ENCODE data around the gene TMEM248. TPM values are rescaled to one million over a fixed set of nuclear protein-coding genes. Genes with fewer than 3 reads are reported as not detected.
"Not testable (repeated sequence)": the region's sequence is repeated elsewhere in the genome, so short reads cannot be mapped to it uniquely, and the experiment has no call there.

The TMEM248 gene
- total and polyA plus RNA-seq, 12 donors = 16.6 to 161 (median 108) TPM

DNA sequence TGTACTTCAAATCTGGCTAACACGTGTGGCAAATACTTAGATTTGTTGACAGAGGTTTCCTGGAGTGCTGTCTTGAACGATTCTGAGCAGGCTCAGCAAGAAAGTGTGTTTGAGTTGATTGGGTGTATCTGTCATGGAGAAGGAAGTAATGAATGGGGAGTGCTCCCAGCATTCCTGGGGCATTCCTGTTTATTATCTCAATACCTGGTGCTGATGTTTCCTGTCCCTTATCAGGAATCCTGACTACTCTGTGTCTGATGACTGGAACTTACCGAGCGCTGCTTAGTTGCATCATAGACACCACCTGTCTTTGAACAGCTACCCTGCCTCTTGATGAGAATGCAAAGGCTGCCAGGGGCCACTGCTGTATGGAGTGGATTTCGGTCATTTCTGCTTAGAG, 41.0 kb upstream of the TMEM248 start:
- H3K4me3 ChIP-seq = no peak overlapping the region
- WGBS, 4 donors = 61 to 77% (median 73%) methylated on average over 5 of the region's 5 CpGs

DNA sequence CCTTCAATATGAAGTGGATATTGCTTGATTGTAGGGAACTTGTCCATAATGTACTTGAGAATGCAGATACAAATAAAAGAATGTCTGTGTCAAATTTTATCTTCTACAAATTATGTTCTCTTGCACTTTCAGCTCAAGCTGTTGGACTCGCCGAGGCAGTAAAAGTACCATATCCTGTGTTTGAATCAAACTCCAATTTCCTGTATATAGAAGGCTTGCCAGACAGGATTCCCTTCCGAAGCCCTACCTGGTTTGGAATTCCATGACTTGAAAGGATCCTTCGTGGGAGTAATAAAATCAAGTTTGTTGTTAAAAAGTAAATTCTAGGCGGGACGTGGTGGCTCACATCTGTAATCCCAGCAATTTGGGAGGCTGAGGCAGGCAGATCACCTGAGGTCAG, 40.4 kb upstream of the TMEM248 start:
- H3K27me3 ChIP-seq; H3K4me3 ChIP-seq; H3K27ac ChIP-seq; H3K9me3 ChIP-seq (replicated peaks in 1 of 3); intact Hi-C loops (cut with DNase I); H3K36me3 ChIP-seq (replicated peaks in 1 of 2); H3K4me1 ChIP-seq (replicated peaks in 1 of 2); DNase-seq: not testable (repeated sequence)
- 92 to 96% (median 93%) methylated on average over 6 of the region's 6 CpGs for WGBS, 4 donors

More for the DNA sequence above, 41.0 kb upstream of the TMEM248 start:
- Histone ChIP-seq H3K27me3 (no peaks in the 10 kb centered on the region), H3K4me1 (replicated peaks in 1 of 2) (no peaks in the 10 kb centered on the region), H3K36me3 (replicated peaks in 1 of 2) (no peaks in the 10 kb centered on the region), H3K9me3 (replicated peaks in 1 of 3) (no peaks in the 10 kb centered on the region), H3K27ac (no peak overlapping the region)
- no peak for TF ChIP-seq POLR2A (IDR thresholded peaks at IDR 0.05)
- TF ChIP-seq, protein P1, sequence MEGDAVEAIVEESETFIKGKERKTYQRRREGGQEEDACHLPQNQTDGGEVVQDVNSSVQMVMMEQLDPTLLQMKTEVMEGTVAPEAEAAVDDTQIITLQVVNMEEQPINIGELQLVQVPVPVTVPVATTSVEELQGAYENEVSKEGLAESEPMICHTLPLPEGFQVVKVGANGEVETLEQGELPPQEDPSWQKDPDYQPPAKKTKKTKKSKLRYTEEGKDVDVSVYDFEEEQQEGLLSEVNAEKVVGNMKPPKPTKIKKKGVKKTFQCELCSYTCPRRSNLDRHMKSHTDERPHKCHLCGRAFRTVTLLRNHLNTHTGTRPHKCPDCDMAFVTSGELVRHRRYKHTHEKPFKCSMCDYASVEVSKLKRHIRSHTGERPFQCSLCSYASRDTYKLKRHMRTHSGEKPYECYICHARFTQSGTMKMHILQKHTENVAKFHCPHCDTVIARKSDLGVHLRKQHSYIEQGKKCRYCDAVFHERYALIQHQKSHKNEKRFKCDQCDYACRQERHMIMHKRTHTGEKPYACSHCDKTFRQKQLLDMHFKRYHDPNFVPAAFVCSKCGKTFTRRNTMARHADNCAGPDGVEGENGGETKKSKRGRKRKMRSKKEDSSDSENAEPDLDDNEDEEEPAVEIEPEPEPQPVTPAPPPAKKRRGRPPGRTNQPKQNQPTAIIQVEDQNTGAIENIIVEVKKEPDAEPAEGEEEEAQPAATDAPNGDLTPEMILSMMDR (IDR thresholded peaks at IDR 0.05) = no peak
- intact Hi-C loops (cut with DNase I) = no loop called here
- no peak for DNase-seq

DNA sequence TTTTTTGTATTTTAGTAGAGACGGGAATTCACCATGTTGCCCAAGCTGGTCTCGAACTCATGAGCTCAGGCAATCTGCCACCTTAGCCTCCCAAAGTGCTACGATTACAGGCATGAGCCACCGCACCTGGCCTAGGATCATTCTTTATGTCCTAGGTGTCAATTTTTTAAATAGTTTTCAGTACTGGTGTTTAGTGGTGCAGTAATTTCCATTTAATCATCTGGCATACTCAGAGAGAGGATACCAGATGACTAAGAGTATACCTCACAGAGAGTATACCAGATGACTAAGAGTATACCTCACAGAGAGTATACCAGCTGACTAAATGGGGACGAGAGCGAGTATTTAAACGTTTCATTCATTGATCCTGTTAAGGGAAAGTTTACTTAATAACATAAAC, 37.3 kb upstream of the TMEM248 start:
- Histone ChIP-seq H3K27me3 (no peaks in the 10 kb centered on the region), H3K9me3 (replicated peaks in 1 of 3) (no peaks in the 10 kb centered on the region), H3K27ac (no peak overlapping the region), H3K4me3 (no peak overlapping the region), H3K4me1 (replicated peaks in 1 of 2) (no peaks in the 10 kb centered on the region), H3K36me3 (replicated peaks in 1 of 2) (no peaks in the 10 kb centered on the region)
- no peak for DNase-seq
- intact Hi-C loops (cut with DNase I) = no loop called here
- 90 to 95% (median 93%) methylated on average over 7 of the region's 7 CpGs for WGBS, 4 donors
- TF ChIP-seq, protein P1 (IDR thresholded peaks at IDR 0.05) = no peak
- no peak for TF ChIP-seq POLR2A (IDR thresholded peaks at IDR 0.05)

DNA sequence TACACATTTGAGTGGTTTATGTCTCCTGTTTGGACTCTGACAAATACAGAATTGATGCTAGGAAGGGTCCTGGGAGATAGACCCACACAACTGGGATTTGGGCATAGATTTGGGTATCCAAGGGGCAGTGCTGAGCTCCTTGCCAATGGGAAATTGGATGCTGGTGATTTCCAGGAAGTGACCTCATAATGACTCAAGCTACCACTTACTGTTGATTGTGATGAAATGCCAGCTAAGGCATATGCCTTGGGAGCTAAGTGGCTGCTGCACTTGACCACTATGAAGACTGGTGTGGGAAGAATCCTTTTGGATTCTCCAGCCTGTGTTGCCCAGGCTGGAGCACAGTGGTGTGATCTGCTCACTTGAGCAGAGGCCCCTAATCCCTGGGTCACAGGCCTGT, 36.5 kb upstream of the TMEM248 start:
- H3K9me3 ChIP-seq (replicated peaks in 1 of 3); intact Hi-C loops (cut with DNase I); DNase-seq; H3K27me3 ChIP-seq; H3K36me3 ChIP-seq (replicated peaks in 1 of 2); H3K4me3 ChIP-seq; H3K4me1 ChIP-seq (replicated peaks in 1 of 2); H3K27ac ChIP-seq: not testable (repeated sequence)

DNA sequence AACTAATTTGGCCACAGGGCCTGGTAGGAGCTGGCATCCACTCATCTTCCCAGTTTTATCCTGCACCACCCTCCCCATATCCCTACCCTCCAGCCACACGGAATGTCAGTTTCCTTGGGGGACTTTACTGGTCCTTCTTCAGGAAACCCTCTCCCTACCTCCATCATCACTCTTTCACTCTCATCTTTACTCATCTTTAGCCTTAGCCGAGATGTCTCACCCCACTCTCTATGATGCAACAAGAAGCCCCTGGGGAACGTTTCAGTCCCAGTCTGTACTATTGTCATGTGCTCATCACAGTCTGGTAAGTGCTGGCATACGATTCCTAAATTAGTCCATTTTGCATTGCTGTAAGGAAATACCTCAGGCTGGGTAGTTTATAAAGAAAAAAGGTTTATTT, 34.9 kb upstream of the TMEM248 start:
- H3K36me3 ChIP-seq (replicated peaks in 1 of 2) = no peaks in the 10 kb centered on the region
- no peak for TF ChIP-seq POLR2A (IDR thresholded peaks at IDR 0.05)
- TF ChIP-seq, protein P1 (IDR thresholded peaks at IDR 0.05) = no peak
- no peak overlapping the region for H3K27ac ChIP-seq
- no peaks in the 10 kb centered on the region for H3K27me3 ChIP-seq
- no peak for DNase-seq
- H3K4me1 ChIP-seq (replicated peaks in 1 of 2) = peaks cover 0 to 6% of the 10 kb centered on the region in 2 donors
- no peak overlapping the region for H3K4me3 ChIP-seq
- 87 to 92% (median 88%) methylated on average over 4 of the region's 4 CpGs for WGBS, 4 donors
- intact Hi-C loops (cut with DNase I) = no loop called here
- H3K9me3 ChIP-seq (replicated peaks in 1 of 3) = no peaks in the 10 kb centered on the region

DNA sequence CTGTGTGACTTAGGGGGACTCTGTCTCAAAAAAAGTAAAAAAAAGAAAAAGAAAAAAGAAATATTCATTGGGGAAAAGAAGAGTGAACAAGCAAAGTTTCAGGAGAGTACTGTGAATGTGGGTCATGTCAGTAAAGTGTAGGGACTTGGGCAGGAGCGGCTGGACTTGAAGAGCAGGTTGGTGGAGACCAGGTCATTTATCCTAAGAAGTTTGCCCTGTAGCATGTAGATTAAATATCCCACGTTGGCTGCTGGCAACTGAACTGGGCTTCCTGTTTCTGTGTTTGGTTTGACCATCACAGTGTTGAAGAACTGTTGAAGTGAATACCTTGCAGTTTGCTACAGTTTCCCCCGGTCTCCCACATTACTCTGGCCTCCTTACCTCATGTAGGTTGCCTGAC, 32.8 kb upstream of the TMEM248 start:
- H3K36me3 ChIP-seq (replicated peaks in 1 of 2); H3K27me3 ChIP-seq; DNase-seq; H3K9me3 ChIP-seq (replicated peaks in 1 of 3); H3K4me3 ChIP-seq; intact Hi-C loops (cut with DNase I); H3K4me1 ChIP-seq (replicated peaks in 1 of 2); H3K27ac ChIP-seq: not testable (repeated sequence)
- WGBS, 4 donors = 82 to 85% (median 84%) methylated on average over 3 of the region's 3 CpGs

All from adrenal gland (tissue), 12 donors.